A673 (cell line): Measurements from ENCODE around the gene FBXO41.

Source experiments
- EZH2 ChIP-seq: fragments of 200-600 bp; sonication (generic); IDR thresholded peaks from 2 replicates; pipeline ENCODE4 v1.6.1; 2017; ENCODE audit warnings: borderline replicate concordance, low read depth, mild to moderate bottlenecking, mixed read lengths, antibody characterized with exemption, low read length; ENCODE audit not compliant: poor library complexity, severe bottlenecking
- TF ChIP-seq, protein P1 (sequence below): fragments of 300-800, 200-600 bp; sonication (generic); conservative IDR thresholded peaks from 2 replicates; pipeline ENCODE4 v1.5.1; 2017; ENCODE audit warnings: low read depth, mild to moderate bottlenecking, antibody characterized with exemption, low read length, moderate library complexity, mixed read lengths

- TF ChIP-seq, protein P1, sequence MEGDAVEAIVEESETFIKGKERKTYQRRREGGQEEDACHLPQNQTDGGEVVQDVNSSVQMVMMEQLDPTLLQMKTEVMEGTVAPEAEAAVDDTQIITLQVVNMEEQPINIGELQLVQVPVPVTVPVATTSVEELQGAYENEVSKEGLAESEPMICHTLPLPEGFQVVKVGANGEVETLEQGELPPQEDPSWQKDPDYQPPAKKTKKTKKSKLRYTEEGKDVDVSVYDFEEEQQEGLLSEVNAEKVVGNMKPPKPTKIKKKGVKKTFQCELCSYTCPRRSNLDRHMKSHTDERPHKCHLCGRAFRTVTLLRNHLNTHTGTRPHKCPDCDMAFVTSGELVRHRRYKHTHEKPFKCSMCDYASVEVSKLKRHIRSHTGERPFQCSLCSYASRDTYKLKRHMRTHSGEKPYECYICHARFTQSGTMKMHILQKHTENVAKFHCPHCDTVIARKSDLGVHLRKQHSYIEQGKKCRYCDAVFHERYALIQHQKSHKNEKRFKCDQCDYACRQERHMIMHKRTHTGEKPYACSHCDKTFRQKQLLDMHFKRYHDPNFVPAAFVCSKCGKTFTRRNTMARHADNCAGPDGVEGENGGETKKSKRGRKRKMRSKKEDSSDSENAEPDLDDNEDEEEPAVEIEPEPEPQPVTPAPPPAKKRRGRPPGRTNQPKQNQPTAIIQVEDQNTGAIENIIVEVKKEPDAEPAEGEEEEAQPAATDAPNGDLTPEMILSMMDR = peak; percentile 96
- no peak for TF ChIP-seq EZH2
Observed at GRCh38 chr2:73212448-73213176, 71.7 kb downstream of the FBXO41 start.
